ENCODE data around the gene STAG1.

DNA sequence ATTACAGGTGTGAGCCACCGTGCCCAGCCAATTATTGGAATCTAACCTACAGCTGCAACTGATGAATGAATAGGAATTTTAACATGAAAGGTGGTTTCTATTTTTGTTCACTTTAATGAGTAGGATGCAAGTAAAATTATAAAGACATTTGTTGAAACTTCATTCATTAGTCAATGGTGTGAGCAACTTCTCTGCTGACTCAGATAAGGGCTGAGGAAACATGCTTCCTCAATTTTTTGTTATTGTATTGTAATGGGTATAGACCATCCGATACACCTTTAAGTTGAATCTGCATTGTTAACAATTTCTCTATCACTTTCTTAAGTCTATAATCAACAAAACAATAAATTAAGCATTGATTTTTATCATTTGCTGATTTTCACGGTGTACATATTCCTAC is 127.8 kb downstream of the STAG1 start:
- TF ChIP-seq, protein P1, sequence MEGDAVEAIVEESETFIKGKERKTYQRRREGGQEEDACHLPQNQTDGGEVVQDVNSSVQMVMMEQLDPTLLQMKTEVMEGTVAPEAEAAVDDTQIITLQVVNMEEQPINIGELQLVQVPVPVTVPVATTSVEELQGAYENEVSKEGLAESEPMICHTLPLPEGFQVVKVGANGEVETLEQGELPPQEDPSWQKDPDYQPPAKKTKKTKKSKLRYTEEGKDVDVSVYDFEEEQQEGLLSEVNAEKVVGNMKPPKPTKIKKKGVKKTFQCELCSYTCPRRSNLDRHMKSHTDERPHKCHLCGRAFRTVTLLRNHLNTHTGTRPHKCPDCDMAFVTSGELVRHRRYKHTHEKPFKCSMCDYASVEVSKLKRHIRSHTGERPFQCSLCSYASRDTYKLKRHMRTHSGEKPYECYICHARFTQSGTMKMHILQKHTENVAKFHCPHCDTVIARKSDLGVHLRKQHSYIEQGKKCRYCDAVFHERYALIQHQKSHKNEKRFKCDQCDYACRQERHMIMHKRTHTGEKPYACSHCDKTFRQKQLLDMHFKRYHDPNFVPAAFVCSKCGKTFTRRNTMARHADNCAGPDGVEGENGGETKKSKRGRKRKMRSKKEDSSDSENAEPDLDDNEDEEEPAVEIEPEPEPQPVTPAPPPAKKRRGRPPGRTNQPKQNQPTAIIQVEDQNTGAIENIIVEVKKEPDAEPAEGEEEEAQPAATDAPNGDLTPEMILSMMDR (IDR thresholded peaks at IDR 0.05) = no peak
- TF ChIP-seq RFX5 (IDR thresholded peaks at IDR 0.05) (no peak), NFE2L2 (conservative IDR thresholded peaks at IDR 0.05; ENCODE audit: low read length) (no peak), EP300 (IDR thresholded peaks at IDR 0.05) (no peak), ESRRA (IDR thresholded peaks at IDR 0.05; ENCODE audit: borderline replicate concordance, low read length) (no peak), HDAC2 (IDR thresholded peaks at IDR 0.05) (no peak)
- TF ChIP-seq, protein P2, sequence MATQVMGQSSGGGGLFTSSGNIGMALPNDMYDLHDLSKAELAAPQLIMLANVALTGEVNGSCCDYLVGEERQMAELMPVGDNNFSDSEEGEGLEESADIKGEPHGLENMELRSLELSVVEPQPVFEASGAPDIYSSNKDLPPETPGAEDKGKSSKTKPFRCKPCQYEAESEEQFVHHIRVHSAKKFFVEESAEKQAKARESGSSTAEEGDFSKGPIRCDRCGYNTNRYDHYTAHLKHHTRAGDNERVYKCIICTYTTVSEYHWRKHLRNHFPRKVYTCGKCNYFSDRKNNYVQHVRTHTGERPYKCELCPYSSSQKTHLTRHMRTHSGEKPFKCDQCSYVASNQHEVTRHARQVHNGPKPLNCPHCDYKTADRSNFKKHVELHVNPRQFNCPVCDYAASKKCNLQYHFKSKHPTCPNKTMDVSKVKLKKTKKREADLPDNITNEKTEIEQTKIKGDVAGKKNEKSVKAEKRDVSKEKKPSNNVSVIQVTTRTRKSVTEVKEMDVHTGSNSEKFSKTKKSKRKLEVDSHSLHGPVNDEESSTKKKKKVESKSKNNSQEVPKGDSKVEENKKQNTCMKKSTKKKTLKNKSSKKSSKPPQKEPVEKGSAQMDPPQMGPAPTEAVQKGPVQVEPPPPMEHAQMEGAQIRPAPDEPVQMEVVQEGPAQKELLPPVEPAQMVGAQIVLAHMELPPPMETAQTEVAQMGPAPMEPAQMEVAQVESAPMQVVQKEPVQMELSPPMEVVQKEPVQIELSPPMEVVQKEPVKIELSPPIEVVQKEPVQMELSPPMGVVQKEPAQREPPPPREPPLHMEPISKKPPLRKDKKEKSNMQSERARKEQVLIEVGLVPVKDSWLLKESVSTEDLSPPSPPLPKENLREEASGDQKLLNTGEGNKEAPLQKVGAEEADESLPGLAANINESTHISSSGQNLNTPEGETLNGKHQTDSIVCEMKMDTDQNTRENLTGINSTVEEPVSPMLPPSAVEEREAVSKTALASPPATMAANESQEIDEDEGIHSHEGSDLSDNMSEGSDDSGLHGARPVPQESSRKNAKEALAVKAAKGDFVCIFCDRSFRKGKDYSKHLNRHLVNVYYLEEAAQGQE (IDR thresholded peaks at IDR 0.05) = no peak
